GM13977 (cell line): ENCODE data around the gene PRUNE1.

ENCODE experiments used
- DNase-seq: peaks from one replicate; pipeline ENCODE4 v3.0.0; 2012; ENCODE audit warnings: low spot score
- in situ Hi-C: fragments of 300-500 bp; cut with MboI; formaldehyde crosslinking; loops from one replicate; pipeline ENCODE4 v1.12.0; 2022; ENCODE audit warnings: low sequenced_read_pairs, low pct_unique_long_range_greater_than_20kb, mixed read lengths, inconsistent platforms; ENCODE audit not compliant: unreplicated experiment
- TF ChIP-seq, protein P1 (sequence below): IDR thresholded peaks from 2 replicates; pipeline ENCODE4 v1.5.1; 2012; ENCODE audit warnings: mild to moderate bottlenecking, control low read depth; ENCODE audit not compliant: insufficient read depth; ENCODE audit errors: extremely low read depth, missing control alignments

The PRUNE1 gene

GRCh38 chr1:151009206-151009587, 948 bp downstream of the PRUNE1 start:
- DNase-seq, result no peak
- in situ Hi-C loops, result no loop called here
- TF ChIP-seq, protein P1, sequence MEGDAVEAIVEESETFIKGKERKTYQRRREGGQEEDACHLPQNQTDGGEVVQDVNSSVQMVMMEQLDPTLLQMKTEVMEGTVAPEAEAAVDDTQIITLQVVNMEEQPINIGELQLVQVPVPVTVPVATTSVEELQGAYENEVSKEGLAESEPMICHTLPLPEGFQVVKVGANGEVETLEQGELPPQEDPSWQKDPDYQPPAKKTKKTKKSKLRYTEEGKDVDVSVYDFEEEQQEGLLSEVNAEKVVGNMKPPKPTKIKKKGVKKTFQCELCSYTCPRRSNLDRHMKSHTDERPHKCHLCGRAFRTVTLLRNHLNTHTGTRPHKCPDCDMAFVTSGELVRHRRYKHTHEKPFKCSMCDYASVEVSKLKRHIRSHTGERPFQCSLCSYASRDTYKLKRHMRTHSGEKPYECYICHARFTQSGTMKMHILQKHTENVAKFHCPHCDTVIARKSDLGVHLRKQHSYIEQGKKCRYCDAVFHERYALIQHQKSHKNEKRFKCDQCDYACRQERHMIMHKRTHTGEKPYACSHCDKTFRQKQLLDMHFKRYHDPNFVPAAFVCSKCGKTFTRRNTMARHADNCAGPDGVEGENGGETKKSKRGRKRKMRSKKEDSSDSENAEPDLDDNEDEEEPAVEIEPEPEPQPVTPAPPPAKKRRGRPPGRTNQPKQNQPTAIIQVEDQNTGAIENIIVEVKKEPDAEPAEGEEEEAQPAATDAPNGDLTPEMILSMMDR, result no peak

- in situ Hi-C loops, result no loop called here
- TF ChIP-seq, protein P1, result no peak
- no peak for DNase-seq
These were observed 1.6 kb downstream of the PRUNE1 start for GRCh38 chr1:151009674-151010345.

DNA sequence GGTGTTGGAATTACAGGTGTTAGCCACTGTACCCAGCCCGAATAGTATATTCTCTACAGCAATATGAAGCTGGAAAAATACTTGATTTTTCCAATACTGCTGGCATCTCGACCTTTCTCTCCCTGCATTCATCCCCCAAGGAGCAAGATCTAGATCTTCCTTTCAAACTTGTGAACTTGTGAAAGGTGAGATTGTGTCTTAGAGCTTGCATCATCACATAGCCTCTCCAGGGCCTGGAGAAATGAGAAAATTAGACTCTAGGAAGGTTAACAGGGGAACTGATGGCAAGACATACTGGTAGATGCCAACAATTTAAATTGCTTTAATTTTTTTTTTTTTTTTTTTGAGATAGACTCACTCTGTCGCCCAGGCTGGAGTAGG, 2.1 kb downstream of the PRUNE1 start:
- DNase-seq, result no peak
- TF ChIP-seq, protein P1, result no peak
- in situ Hi-C loops, result no loop called here

DNA sequence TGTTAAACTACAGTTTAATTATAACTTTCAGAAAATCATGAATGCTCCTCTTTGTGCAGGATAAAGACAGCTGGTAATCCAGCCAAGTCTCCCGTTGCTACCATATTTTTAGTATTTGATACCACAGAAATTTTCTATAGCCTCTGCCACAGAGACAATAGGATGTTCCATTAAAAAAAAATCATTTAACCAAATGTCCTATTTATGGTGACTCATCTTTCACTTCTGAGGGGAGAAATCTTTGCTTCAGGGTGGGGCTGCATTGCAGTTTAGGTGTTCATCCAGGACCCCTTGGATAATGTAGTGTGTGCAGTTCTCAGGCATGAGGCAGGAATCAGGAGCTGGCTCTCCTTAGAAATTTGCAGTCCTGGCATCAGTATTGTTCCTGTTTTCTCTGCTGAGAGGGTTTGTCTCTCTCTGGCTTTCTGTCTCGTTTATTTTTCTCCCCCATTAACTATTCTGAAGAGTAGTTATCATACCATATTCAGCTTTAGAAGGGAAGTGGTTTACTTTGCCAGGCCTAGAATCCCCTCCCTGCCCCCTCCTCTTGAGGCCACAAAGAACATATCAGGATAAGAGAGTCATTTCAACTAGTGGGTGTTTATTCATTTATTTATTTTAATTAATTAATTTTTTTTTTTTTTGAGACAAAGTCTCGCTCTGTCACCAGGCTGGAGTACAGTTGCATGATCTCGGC, 3.1 kb downstream of the PRUNE1 start:
- in situ Hi-C loops, result no loop called here
- TF ChIP-seq, protein P1, result no peak
- no peak for DNase-seq

- in situ Hi-C loops, result no loop called here
- DNase-seq, result no peak
- TF ChIP-seq, protein P1, result no peak
These were observed 4.6 kb downstream of the PRUNE1 start for GRCh38 chr1:151012684-151013471.

GRCh38 chr1:151013518-151013917, 5.3 kb downstream of the PRUNE1 start:
- in situ Hi-C loops, result no loop called here
- TF ChIP-seq, protein P1, result no peak
- no peak for DNase-seq
